HG02981 (cell line): ENCODE data around the gene NPR2.
A peak's percentile ranks its signal among the peaks of the same experiment; 100 is the strongest.

ENCODE experiments used
- ATAC-seq: cut with Tn5 transposase; IDR thresholded peaks from one replicate; pipeline ENCODE4 v1.9.1; 2021; ENCODE audit warnings: mild to moderate bottlenecking, moderate library complexity; ENCODE audit not compliant: unreplicated experiment

Gene NPR2

GRCh38 chr9:35791297-35791921 is at the start of gene NPR2:
TSS of gene NPR2 (plus strand) at chr9:35791591. CDS start at chr9:35792409, 818 bp downstream.
- ATAC-seq = no peak

DNA sequence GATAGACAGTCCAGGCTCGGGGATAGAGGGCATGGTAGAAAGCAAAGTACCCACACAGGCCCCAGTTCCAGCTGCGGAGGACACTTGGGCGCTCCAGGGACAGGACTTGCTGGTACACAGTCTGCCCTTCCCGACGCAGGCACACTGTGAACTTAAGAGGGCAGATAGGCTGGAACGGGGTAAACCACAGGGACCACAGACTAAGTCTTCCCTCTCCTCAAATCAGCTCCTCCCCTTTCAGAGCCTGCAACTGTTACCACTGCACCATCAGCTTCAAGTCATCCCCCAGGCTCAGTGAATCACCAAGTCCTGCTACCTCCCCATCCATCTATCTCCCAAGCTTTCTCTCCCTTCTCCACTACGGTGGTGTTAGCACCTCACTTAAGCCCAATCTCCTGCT is 49.7 kb upstream of the NPR2 start:
- ATAC-seq = no peak

GRCh38 chr9:35743452-35743851 is 47.9 kb upstream of the NPR2 start:
- ATAC-seq = no peak

- ATAC-seq = no peak
These were observed 47.4 kb upstream of the NPR2 start for GRCh38 chr9:35743880-35744518.

- ATAC-seq = no peak
These were observed 45.8 kb upstream of the NPR2 start for GRCh38 chr9:35745569-35745968.

DNA sequence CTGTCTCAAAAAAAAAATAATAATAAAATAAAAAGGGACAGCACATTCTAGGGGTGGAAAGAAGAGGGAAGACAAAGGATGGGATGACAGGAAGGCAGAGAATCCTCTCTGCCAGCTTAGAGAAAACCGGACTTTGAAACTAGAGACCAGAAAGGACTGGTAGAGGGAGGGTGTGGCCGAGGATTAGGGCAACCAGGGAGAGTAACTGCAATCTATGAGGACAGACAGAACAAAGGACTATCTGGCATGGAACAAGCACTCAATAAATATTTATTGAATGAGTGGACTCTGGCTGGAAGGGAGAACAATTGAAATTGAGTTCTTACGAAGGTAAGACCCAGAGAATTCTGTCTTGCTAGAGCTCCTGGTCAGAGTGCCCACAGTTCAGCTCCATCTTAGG is 44.8 kb upstream of the NPR2 start:
- no peak for ATAC-seq

GRCh38 chr9:35748242-35748857 is 43.0 kb upstream of the NPR2 start:
- peak; percentile 7 for ATAC-seq

- peak; percentile 71 for ATAC-seq
These were observed 42.4 kb upstream of the NPR2 start, which contains the start of the genes GBA2 and RGP1 for GRCh38 chr9:35748858-35749514. TSS of gene GBA2 (minus strand) at chr9:35749228. CDS start at chr9:35748704, 524 bp downstream. TSS of gene RGP1 (plus strand) at chr9:35749287. CDS start at chr9:35749756, 469 bp downstream.

- peak; percentile 26 for ATAC-seq
These were observed 41.7 kb upstream of the NPR2 start for GRCh38 chr9:35749515-35750255.

DNA sequence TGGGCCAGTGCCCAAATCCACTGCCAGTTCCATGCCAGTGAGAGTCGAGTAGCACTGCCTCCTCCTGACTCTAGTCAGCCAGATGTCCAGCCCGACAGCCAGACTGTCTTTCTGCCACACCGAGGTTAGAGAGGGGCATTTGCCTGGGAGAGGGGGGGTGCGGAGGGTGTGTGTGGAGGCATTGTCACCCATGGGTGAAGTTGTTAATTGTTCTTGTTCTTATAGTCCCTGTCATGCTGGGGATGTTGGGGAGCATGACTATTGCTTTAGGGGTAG is 41.2 kb upstream of the NPR2 start:
- ATAC-seq = no peak

- ATAC-seq = no peak
These were observed 37.9 kb upstream of the NPR2 start for GRCh38 chr9:35753466-35753865.

DNA sequence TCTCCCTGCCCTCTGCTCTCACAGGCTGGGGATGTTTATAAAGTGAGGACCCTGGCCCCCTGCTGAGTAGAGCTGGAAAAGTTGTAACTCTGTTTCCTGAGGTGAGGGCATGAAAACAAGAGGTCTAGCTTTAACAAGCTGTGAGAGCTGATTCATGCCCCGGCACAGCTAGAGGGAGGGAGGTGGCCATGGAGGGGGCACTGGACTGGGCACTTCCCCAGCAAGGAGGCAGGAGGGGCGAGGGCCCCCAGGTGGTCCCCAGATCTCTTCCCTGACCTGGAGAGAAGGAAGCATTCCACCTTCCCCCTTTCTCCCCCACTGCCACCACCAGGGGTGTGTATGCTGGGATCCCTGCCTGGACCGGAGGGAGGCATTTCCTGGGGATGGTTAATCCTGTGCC is 37.1 kb upstream of the NPR2 start, which contains the start of gene MSMP:
TSS of gene MSMP (minus strand) at position 13 of the 400 bp plus-strand sequence. CDS start 147 bp downstream, outside the sequence.
- no peak for ATAC-seq

DNA sequence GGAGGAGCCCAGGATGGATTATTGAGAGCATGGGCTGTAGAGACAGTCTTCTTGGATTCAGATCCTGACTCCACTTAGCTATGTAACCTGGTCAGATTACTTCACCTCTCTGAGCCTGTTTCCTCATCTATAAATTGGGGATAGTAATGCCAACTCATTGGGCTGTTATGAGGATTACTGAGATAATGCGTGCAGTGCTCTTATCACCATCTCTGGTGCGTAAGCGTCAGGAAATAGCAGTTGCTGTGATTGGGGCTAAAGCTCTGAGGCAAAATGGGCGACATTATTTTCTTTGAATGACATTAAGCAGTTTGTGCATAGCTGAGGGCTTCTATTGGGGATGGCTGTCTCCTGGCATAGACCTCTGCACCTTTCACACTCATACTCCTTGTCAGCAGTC is 36.3 kb upstream of the NPR2 start:
- no peak for ATAC-seq

GRCh38 chr9:35756275-35757225 is 34.8 kb upstream of the NPR2 start:
- peak; percentile 50 for ATAC-seq

DNA sequence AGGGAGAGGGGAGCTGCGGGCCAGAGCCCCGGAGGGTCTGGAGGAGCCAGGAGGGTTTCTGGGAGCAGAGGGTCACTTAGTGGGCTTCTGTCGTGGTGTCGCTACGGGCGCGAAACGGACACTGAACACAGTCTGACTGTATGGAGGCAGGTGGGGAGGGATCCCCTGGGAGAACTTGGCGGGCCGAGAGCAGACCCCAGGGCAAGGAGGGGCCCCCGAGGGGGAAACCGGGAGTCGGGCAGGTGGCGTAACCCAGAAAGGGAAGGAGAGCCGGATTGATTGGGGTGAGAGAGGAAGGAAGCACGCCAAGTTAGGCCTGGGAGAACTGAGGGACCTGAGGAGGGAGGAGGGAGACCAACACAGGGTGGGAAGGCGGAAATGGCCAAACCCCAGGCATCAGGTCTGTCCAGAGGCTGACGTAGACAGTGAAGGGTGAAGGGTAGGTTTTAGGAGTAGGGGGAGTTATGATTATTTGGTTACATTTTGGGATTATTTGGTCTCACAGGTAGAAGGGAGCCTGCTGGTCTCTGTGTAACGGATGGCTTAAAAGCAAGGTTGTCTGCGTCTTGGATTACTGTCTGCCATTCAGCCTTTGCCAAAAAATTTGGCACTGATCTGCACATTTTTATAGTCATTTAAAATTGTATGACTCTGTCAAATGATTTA is 34.0 kb upstream of the NPR2 start:
- peak; percentile 30 for ATAC-seq

GRCh38 chr9:35757892-35758275 is 33.5 kb upstream of the NPR2 start:
- ATAC-seq = no peak

DNA sequence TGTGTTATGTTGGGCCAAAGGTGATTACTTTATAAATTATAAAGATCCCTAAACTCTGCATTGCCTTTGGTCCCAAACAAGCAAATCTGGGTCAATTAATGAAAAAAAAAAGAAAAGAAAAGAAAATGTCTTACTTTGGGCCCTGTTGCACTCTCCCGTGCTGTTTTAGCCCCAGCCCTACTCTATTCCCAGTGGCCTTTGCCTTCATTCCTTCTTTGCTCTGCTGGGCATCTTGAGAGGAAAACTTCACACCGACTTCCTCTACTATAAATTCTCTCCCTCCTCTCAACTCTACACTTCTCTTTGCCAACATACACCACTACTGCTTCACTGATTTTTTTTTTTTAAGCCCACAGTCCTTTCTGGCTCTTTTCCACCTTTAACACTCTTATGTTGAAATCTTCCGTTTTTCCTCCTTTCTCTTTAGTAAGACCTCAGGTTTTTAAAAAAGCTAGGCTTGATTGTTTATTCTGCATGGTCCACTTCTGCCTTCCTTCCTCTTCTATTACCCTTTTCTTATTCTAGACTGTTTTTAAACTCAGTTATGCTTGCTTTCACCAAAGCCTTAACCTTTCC is 32.8 kb upstream of the NPR2 start:
- ATAC-seq = no peak

GRCh38 chr9:35759795-35760194 is 31.6 kb upstream of the NPR2 start:
- ATAC-seq = no peak

- no peak for ATAC-seq
These were observed 30.7 kb upstream of the NPR2 start for GRCh38 chr9:35760651-35761050.
